ENCODE results near the gene HSPA1B. TPM values are rescaled to one million over a fixed set of nuclear protein-coding genes. Genes with fewer than 3 reads are reported as not detected.

Gene HSPA1B
- polyA plus RNA-seq, 3 donors = 125 to 178 (median 158) TPM

- no peak for DNase-seq
Observed at GRCh38 chr6:31874836-31875572, 47.5 kb downstream of the HSPA1B start.

GRCh38 chr6:31875877-31876276 is 48.3 kb downstream of the HSPA1B start:
- no peak for DNase-seq

GRCh38 chr6:31876357-31876756 is 48.8 kb downstream of the HSPA1B start:
- no peak for DNase-seq

- DNase-seq = no peak
Observed at GRCh38 chr6:31877125-31877650, 49.6 kb downstream of the HSPA1B start.

- DNase-seq = peak; percentile 58
Observed at GRCh38 chr6:31877651-31878161, 50.2 kb downstream of the HSPA1B start.

GRCh38 chr6:31878222-31878621 is 50.7 kb downstream of the HSPA1B start:
- DNase-seq = no peak

GRCh38 chr6:31878726-31879125 is 51.2 kb downstream of the HSPA1B start, which contains the start of gene SLC44A4:
TSS of gene SLC44A4 (minus strand) at chr6:31878997. CDS start at chr6:31878980, 17 bp downstream.
- DNase-seq = no peak

GRCh38 chr6:31879143-31879542 is 51.6 kb downstream of the HSPA1B start:
- no peak for DNase-seq

Other genes with a start within 250 kb of the HSPA1B start
- 1 to 10 TPM; 1.8 to 2.7 (median 2.0) TPM for gene LTB, start 245.3 kb upstream of the HSPA1B start, polyA plus RNA-seq (ENCODE audit: insufficient read length in 3 of 3)
- 1 to 10 TPM; 5.0 to 6.7 (median 5.1) TPM for gene LST1, start 241.5 kb upstream of the HSPA1B start, polyA plus RNA-seq (ENCODE audit: insufficient read length in 3 of 3)
- gene NCR3, start 234.7 kb upstream of the HSPA1B start, polyA plus RNA-seq (ENCODE audit: insufficient read length in 3 of 3) = under 1 TPM in 1 of 3 donors, not detected in 2; 0.43 TPM
- 10 to 100 TPM; 66.1 to 77.7 (median 74.7) TPM for gene AIF1, start 212.5 kb upstream of the HSPA1B start, polyA plus RNA-seq (ENCODE audit: insufficient read length in 3 of 3)
- gene PRRC2A, start 207.0 kb upstream of the HSPA1B start, polyA plus RNA-seq (ENCODE audit: insufficient read length in 3 of 3) = 100 to 1,000 TPM; 209 to 221 (median 210) TPM
- 100 to 1,000 TPM; 245 to 281 (median 259) TPM for gene BAG6, start 175.1 kb upstream of the HSPA1B start, polyA plus RNA-seq (ENCODE audit: insufficient read length in 3 of 3)
- 100 to 1,000 TPM; 109 to 116 (median 110) TPM for gene APOM, start 171.8 kb upstream of the HSPA1B start, polyA plus RNA-seq (ENCODE audit: insufficient read length in 3 of 3)
- 10 to 100 TPM; 19.6 to 24.4 (median 20.5) TPM for gene C6orf47, start 167.0 kb upstream of the HSPA1B start, polyA plus RNA-seq (ENCODE audit: insufficient read length in 3 of 3)
- 10 to 100 TPM; 26.2 to 33.9 (median 33.8) TPM for gene GPANK1, start 162.7 kb upstream of the HSPA1B start, polyA plus RNA-seq (ENCODE audit: insufficient read length in 3 of 3)
- 100 to 1,000 TPM; 227 to 252 (median 236) TPM for gene CSNK2B, start 161.7 kb upstream of the HSPA1B start, polyA plus RNA-seq (ENCODE audit: insufficient read length in 3 of 3)
- 10 to 100 TPM; 19.0 to 38.1 (median 35.1) TPM for gene LY6G5B, start 157.8 kb upstream of the HSPA1B start, polyA plus RNA-seq (ENCODE audit: insufficient read length in 3 of 3)
- gene LY6G5C, start 146.7 kb upstream of the HSPA1B start, polyA plus RNA-seq (ENCODE audit: insufficient read length in 3 of 3) = 1 to 10 TPM; 2.6 to 4.3 (median 3.6) TPM
- gene ABHD16A, start 124.4 kb upstream of the HSPA1B start, polyA plus RNA-seq (ENCODE audit: insufficient read length in 3 of 3) = 10 to 100 TPM; 63.2 to 68.7 (median 63.5) TPM
- gene LY6G6F, start 120.9 kb upstream of the HSPA1B start, polyA plus RNA-seq (ENCODE audit: insufficient read length in 3 of 3) = 1 to 10 TPM in 2 of 3 donors, under 1 TPM in 1; 0.43 to 1.0 (median 1.0) TPM
- gene LY6G6D, start 112.4 kb upstream of the HSPA1B start, polyA plus RNA-seq (ENCODE audit: insufficient read length in 3 of 3) = not detected
- under 1 TPM; 0.28 to 0.89 (median 0.69) TPM for gene LY6G6C, start 106.0 kb upstream of the HSPA1B start, polyA plus RNA-seq (ENCODE audit: insufficient read length in 3 of 3)
- 1 to 10 TPM; 1.5 to 1.9 (median 1.7) TPM for gene MPIG6B, start 104.4 kb upstream of the HSPA1B start, polyA plus RNA-seq (ENCODE audit: insufficient read length in 3 of 3)
- 100 to 1,000 TPM; 189 to 234 (median 211) TPM for gene DDAH2, start 98.4 kb upstream of the HSPA1B start, polyA plus RNA-seq (ENCODE audit: insufficient read length in 3 of 3)
- 100 to 1,000 TPM; 280 to 320 (median 296) TPM for gene CLIC1, start 91.2 kb upstream of the HSPA1B start, polyA plus RNA-seq (ENCODE audit: insufficient read length in 3 of 3)
- gene MSH5, start 87.7 kb upstream of the HSPA1B start, polyA plus RNA-seq (ENCODE audit: insufficient read length in 3 of 3) = 10 to 100 TPM; 18.1 to 54.6 (median 52.1) TPM
- 10 to 100 TPM in 2 of 3 donors, 1 to 10 TPM in 1; 5.6 to 13.8 (median 10.7) TPM for gene SAPCD1, start 65.1 kb upstream of the HSPA1B start, polyA plus RNA-seq (ENCODE audit: insufficient read length in 3 of 3)
- 10 to 100 TPM in 2 of 3 donors, 1 to 10 TPM in 1; 8.8 to 14.0 (median 13.1) TPM for gene VWA7, start 50.4 kb upstream of the HSPA1B start, polyA plus RNA-seq (ENCODE audit: insufficient read length in 3 of 3)
- gene VARS1, start 32.0 kb upstream of the HSPA1B start, polyA plus RNA-seq (ENCODE audit: insufficient read length in 3 of 3) = 10 to 100 TPM; 60.0 to 71.2 (median 65.2) TPM
- 10 to 100 TPM; 79.4 to 84.0 (median 81.1) TPM for gene LSM2, start 20.8 kb upstream of the HSPA1B start, polyA plus RNA-seq (ENCODE audit: insufficient read length in 3 of 3)
- 1 to 10 TPM; 3.7 to 4.6 (median 3.8) TPM for gene HSPA1L, start 12.5 kb upstream of the HSPA1B start, polyA plus RNA-seq (ENCODE audit: insufficient read length in 3 of 3)
- 100 to 1,000 TPM; 104 to 122 (median 112) TPM for gene HSPA1A, start 12.2 kb upstream of the HSPA1B start, polyA plus RNA-seq (ENCODE audit: insufficient read length in 3 of 3)
- 10 to 100 TPM; 78.1 to 85.5 (median 82.5) TPM for gene NEU1, start 35.1 kb downstream of the HSPA1B start, polyA plus RNA-seq (ENCODE audit: insufficient read length in 3 of 3)
- gene SLC44A4, start 51.3 kb downstream of the HSPA1B start, polyA plus RNA-seq (ENCODE audit: insufficient read length in 3 of 3) = 10 to 100 TPM; 35.1 to 68.8 (median 66.9) TPM
- gene EHMT2, start 70.0 kb downstream of the HSPA1B start, polyA plus RNA-seq (ENCODE audit: insufficient read length in 3 of 3) = 100 to 1,000 TPM in 1 of 3 donors, 10 to 100 TPM in 2; 92.0 to 100 (median 98.1) TPM
- gene ZBTB12, start 74.3 kb downstream of the HSPA1B start, polyA plus RNA-seq (ENCODE audit: insufficient read length in 3 of 3) = 10 to 100 TPM; 27.7 to 35.2 (median 29.6) TPM
- 1 to 10 TPM; 3.3 to 4.8 (median 4.5) TPM for gene C2, start 100.0 kb downstream of the HSPA1B start, polyA plus RNA-seq (ENCODE audit: insufficient read length in 3 of 3)
- 1 to 10 TPM; 4.3 to 8.4 (median 6.5) TPM for gene CFB, start 118.4 kb downstream of the HSPA1B start, polyA plus RNA-seq (ENCODE audit: insufficient read length in 3 of 3)
- gene NELFE, start 131.2 kb downstream of the HSPA1B start, polyA plus RNA-seq (ENCODE audit: insufficient read length in 3 of 3) = 100 to 1,000 TPM in 1 of 3 donors, 10 to 100 TPM in 2; 95.7 to 107 (median 95.8) TPM
- 10 to 100 TPM; 49.2 to 54.8 (median 50.5) TPM for gene SKIC2, start 131.4 kb downstream of the HSPA1B start, polyA plus RNA-seq (ENCODE audit: insufficient read length in 3 of 3)
- 10 to 100 TPM; 33.8 to 37.2 (median 35.1) TPM for gene DXO, start 144.4 kb downstream of the HSPA1B start, polyA plus RNA-seq (ENCODE audit: insufficient read length in 3 of 3)
- 10 to 100 TPM; 13.7 to 26.8 (median 16.1) TPM for gene C4A, start 154.3 kb downstream of the HSPA1B start, polyA plus RNA-seq (ENCODE audit: insufficient read length in 3 of 3)
- gene C4B, start 187.1 kb downstream of the HSPA1B start, polyA plus RNA-seq (ENCODE audit: insufficient read length in 3 of 3) = 10 to 100 TPM; 21.3 to 27.5 (median 22.2) TPM
- 1 to 10 TPM in 2 of 3 donors, under 1 TPM in 1; 0.43 to 2.4 (median 1.8) TPM for gene CYP21A2, start 210.7 kb downstream of the HSPA1B start, polyA plus RNA-seq (ENCODE audit: insufficient read length in 3 of 3)

Measured in renal pelvis (tissue), 4 donors.